ENCODE results near the gene PSMD11.

The PSMD11 gene

DNA sequence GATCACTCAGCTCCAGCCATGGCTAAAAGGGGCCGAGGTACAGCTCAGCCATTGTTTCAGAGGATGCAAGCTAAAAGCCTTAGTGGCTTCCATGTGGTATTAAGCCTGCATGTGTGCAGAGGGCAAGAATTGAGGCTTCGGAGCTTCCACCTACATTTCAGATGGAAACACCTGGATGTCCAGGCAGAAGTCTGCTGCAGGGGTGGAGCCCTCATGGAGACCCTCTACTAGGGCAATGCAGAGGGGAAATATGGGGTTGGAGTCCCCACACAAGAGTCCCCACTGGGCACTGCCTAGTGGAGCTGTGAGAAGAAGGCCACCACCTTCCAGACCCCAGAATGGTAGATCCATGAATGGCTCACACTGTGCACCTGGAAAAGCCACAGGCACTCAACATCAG, 14.7 kb upstream of the PSMD11 start (continued):
- no peak for TF ChIP-seq ATF2 (tag by site-specific recombination; IDR thresholded peaks at IDR 0.05; ENCODE audit: low read depth)
- peak; percentile 47; the same call in 1 of the 2 replicates for TF ChIP-seq ZNF626 (tag by site-specific recombination; IDR thresholded peaks at IDR 0.05)
- no peak for TF ChIP-seq ZNF510 (tag by site-specific recombination; IDR thresholded peaks at IDR 0.05; ENCODE audit: insufficient replicate concordance)
- TF ChIP-seq ZNF26 (tag by site-specific recombination; IDR thresholded peaks at IDR 0.05): peak; percentile 23; the same call in 1 of the 2 replicates
- TF ChIP-seq, protein P1, sequence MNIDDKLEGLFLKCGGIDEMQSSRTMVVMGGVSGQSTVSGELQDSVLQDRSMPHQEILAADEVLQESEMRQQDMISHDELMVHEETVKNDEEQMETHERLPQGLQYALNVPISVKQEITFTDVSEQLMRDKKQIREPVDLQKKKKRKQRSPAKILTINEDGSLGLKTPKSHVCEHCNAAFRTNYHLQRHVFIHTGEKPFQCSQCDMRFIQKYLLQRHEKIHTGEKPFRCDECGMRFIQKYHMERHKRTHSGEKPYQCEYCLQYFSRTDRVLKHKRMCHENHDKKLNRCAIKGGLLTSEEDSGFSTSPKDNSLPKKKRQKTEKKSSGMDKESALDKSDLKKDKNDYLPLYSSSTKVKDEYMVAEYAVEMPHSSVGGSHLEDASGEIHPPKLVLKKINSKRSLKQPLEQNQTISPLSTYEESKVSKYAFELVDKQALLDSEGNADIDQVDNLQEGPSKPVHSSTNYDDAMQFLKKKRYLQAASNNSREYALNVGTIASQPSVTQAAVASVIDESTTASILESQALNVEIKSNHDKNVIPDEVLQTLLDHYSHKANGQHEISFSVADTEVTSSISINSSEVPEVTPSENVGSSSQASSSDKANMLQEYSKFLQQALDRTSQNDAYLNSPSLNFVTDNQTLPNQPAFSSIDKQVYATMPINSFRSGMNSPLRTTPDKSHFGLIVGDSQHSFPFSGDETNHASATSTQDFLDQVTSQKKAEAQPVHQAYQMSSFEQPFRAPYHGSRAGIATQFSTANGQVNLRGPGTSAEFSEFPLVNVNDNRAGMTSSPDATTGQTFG (tag by site-specific recombination; IDR thresholded peaks at IDR 0.05; ENCODE audit: borderline replicate concordance): no peak
- peak; percentile 35 for TF ChIP-seq ZNF529 (tag by site-specific recombination; IDR thresholded peaks at IDR 0.05; ENCODE audit: insufficient replicate concordance)

DNA sequence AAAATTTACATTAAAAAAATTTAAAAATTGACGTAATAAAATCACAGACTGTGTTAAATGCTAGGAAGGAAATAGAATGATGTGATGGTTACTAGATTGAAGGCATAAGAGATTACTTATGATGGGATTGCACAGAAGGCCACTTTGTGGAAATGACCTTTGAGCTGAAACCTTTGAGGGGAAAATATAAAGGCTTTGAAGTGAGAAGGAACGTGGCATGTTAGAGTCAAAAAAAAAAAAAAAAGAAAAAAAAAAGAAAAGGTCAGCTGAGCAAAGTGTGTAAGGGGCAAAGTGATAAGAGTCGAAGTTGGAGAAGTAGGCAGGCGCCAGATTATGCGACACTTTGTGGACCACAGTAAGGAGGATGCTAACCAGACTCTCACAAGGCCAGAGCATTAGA, 3.6 kb upstream of the PSMD11 start:
- Histone ChIP-seq H3K9me3 (ENCODE audit: control insufficient read depth, insufficient read depth, low read depth, low read length) (no peaks in the 10 kb centered on the region), H3K4me3 (ENCODE audit: low read depth, low read length) (no peak overlapping the region), H3K27ac (ENCODE audit: extremely low read depth, low read depth, low read length) (no peak overlapping the region), H3K4me1 (ENCODE audit: control insufficient read depth, insufficient read depth, low read length) (no peaks in the 10 kb centered on the region), H3K36me3 (ENCODE audit: control insufficient read depth in 2 of 2, insufficient read depth in 1 of 2, low read length in 2 of 2) (no peaks in the 10 kb centered on the region)
- ChIA-PET CTCF (interaction anchor here (0.6 to 11.4 kb wide), 4 partner anchors 17 to 278 kb away, joined by 4 to 198 read pairs (median 4); no protein-coding TSS in a partner anchor), POLR2A (no interaction called here)
- TF ChIP-seq ZNF214 (tag by site-specific recombination; IDR thresholded peaks at IDR 0.05; ENCODE audit: borderline replicate concordance): no peak
- TF ChIP-seq ZNF658 (tag by site-specific recombination; IDR thresholded peaks at IDR 0.05): no peak
- no peak for TF ChIP-seq ZNF558 (tag by site-specific recombination; IDR thresholded peaks at IDR 0.05)
- TF ChIP-seq ZNF664 (tag by site-specific recombination; IDR thresholded peaks at IDR 0.05): no peak
- no peak for TF ChIP-seq GFI1B (tag by site-specific recombination; IDR thresholded peaks at IDR 0.05)
- no peak for TF ChIP-seq MEIS1 (CRISPR knock-in tag; IDR thresholded peaks at IDR 0.05; ENCODE audit: borderline replicate concordance)
- TF ChIP-seq, protein P2, sequence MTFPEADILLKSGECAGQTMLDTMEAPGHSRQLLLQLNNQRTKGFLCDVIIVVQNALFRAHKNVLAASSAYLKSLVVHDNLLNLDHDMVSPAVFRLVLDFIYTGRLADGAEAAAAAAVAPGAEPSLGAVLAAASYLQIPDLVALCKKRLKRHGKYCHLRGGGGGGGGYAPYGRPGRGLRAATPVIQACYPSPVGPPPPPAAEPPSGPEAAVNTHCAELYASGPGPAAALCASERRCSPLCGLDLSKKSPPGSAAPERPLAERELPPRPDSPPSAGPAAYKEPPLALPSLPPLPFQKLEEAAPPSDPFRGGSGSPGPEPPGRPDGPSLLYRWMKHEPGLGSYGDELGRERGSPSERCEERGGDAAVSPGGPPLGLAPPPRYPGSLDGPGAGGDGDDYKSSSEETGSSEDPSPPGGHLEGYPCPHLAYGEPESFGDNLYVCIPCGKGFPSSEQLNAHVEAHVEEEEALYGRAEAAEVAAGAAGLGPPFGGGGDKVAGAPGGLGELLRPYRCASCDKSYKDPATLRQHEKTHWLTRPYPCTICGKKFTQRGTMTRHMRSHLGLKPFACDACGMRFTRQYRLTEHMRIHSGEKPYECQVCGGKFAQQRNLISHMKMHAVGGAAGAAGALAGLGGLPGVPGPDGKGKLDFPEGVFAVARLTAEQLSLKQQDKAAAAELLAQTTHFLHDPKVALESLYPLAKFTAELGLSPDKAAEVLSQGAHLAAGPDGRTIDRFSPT (tag by site-specific recombination; IDR thresholded peaks at IDR 0.05): no peak
- TF ChIP-seq ZNF426 (tag by site-specific recombination; IDR thresholded peaks at IDR 0.05): no peak
- TF ChIP-seq, protein P3, sequence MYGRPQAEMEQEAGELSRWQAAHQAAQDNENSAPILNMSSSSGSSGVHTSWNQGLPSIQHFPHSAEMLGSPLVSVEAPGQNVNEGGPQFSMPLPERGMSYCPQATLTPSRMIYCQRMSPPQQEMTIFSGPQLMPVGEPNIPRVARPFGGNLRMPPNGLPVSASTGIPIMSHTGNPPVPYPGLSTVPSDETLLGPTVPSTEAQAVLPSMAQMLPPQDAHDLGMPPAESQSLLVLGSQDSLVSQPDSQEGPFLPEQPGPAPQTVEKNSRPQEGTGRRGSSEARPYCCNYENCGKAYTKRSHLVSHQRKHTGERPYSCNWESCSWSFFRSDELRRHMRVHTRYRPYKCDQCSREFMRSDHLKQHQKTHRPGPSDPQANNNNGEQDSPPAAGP (tag by site-specific recombination; IDR thresholded peaks at IDR 0.05): no peak
- TF ChIP-seq ZNF114 (tag by site-specific recombination; IDR thresholded peaks at IDR 0.05): no peak
- no peak for TF ChIP-seq ZNF76 (tag by site-specific recombination; IDR thresholded peaks at IDR 0.05; ENCODE audit: borderline replicate concordance, low read depth)
- TF ChIP-seq, protein P4, sequence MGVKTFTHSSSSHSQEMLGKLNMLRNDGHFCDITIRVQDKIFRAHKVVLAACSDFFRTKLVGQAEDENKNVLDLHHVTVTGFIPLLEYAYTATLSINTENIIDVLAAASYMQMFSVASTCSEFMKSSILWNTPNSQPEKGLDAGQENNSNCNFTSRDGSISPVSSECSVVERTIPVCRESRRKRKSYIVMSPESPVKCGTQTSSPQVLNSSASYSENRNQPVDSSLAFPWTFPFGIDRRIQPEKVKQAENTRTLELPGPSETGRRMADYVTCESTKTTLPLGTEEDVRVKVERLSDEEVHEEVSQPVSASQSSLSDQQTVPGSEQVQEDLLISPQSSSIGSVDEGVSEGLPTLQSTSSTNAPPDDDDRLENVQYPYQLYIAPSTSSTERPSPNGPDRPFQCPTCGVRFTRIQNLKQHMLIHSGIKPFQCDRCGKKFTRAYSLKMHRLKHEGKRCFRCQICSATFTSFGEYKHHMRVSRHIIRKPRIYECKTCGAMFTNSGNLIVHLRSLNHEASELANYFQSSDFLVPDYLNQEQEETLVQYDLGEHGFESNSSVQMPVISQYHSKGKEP (tag by site-specific recombination; IDR thresholded peaks at IDR 0.05): no peak
